Cerebellar nuclear complex (tissue), 1 donor: Measurements from ENCODE around the gene ZNF286A.
"Not testable (repeated sequence)": the region's sequence is repeated elsewhere in the genome, so short reads cannot be mapped to it uniquely, and the experiment has no call there.

Source experiments
- DNase-seq, 2 experiments: peaks; one replicate each; lab custom pipeline; 2025; lab: John Stamatoyannopoulos, UW

Gene ZNF286A

DNA sequence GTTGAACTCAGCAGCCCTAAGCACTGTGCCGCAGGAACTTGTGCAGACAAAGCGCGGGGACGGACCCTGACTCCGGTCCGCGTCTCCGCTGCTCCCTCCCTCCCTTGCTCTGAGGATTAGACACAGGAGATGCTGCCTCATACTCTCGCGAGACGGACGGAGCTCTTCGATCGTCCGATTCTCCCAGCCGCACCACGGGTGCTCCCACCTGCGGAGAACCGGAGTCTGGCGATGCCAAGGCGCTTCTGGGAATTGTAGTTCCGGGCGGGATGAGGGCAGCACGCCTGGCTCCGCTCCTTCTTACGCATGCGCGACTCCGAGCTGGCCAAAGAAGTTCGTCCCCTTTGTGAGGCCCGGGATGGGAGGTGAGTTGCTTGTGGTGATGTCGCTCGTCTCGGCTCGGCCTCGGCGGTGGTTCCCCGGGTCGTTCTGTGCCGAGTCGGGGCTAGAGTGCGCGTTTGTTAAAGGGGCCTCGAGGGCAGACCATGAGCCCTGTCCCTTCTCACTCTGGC is at the start of gene ZNF286A:
TSS of gene ZNF286A (plus strand) at position 340 of the 512 bp plus-strand sequence. CDS start 578 bp downstream, outside the sequence.
- peak; percentile 100 for DNase-seq

DNA sequence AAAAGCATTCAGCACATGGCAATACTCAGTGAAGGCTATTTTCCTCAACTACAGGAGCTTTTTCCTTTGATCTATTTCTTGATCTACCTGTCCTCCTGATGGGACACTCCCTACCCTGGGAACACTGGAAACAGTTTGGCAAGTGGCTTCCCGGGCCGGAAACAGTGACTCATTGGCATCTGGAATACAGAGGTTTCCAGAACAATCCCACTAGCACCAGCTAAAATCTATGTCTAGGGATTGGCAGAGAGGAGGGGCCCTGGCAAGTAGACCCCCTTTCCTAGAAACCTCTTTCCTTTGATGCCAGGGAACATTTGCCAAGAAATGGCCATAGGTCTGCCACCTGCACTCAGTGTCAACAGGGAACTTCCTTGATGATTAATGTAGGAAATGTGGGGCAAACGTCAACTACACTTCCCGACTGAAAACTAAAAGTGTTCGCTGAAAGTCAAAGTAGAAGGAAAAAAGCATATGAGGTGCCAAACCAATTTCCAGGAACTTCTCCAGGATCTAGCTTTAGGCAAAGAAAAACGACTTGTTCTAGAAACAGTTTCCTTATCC is 49.6 kb upstream of the ZNF286A start:
- no peak for DNase-seq

DNA sequence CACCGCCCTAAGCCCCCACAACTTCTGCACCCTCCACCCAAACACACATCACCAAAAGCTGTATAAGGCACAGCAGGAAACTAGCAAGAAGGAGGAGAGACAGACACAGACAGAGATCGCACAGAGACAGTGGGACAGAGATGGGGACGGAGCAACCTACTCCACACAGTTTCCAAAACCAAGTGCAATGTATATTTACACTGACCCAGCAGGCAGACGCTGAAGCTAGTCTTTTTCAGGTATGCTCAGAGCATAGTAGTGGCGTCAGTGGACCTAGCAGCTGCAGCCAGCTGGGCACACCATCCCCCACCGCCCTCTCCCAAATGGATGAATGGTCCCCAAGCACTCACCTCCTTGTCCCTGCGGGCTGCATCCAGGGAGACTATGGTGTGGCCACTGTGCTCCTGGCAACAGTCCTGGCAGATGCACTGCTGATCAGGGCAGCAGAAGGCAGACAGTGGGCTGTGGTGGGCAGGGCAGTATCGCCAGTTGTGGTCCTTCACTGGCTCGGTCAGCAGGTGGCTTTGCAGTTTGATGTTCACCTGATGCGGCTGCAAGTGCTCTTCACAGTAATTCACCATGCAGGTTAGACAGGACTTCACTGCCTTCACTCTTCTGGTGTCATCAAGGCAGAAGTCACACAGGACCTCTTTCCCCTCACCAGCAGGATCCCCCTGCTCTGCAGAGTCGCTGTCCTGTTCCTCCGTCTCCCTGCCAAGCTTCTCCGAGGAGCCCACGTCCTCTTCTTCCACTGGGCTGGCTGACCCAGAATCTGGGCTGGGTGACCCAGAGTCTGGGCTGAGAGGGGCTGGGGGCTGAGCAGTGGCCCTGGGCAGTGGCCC is 48.6 kb upstream of the ZNF286A start:
- no peak for DNase-seq

- DNase-seq, result no peak
Observed at GRCh38 chr17:15651583-15652110, 47.9 kb upstream of the ZNF286A start.

DNA sequence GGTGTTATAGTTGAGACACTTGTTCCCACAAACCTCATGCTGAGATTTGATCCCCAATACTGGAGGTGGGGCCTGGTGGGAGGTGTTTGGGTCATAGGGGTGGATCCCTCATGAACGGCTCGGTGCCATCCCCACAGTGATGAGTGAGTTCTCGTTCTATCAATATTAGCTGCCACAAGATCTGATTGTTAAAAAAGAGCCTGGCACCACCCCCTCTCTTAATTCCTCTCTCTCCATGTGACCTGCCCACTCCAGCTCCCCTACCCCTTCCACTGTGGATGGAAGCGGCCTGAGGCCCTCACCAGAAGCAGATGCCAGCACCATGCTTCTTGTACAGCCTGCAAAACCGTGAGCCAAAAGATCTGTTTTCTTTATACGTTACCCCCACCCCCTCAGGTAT is 46.6 kb upstream of the ZNF286A start:
- no peak for DNase-seq

DNA sequence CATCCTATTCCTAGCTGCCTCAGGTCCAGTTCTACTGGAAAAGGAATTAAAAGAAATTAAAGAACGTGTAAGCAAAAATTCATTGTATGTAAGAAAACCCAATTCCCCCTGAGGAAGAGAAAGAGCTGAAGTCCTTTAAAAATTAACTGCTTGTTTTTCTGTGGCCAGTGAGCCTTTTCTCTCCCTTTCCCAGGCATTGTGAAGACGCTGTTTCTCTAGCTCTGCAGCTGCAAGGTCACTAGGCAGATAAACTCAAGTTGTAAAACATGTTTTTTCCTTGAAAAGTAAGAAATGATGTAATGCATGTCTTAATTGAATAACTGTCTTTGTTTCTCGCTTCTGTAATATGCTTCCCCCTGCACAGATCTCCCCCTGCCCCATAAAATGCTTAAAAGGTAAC is 45.2 kb upstream of the ZNF286A start:
- not testable (repeated sequence) for DNase-seq

DNA sequence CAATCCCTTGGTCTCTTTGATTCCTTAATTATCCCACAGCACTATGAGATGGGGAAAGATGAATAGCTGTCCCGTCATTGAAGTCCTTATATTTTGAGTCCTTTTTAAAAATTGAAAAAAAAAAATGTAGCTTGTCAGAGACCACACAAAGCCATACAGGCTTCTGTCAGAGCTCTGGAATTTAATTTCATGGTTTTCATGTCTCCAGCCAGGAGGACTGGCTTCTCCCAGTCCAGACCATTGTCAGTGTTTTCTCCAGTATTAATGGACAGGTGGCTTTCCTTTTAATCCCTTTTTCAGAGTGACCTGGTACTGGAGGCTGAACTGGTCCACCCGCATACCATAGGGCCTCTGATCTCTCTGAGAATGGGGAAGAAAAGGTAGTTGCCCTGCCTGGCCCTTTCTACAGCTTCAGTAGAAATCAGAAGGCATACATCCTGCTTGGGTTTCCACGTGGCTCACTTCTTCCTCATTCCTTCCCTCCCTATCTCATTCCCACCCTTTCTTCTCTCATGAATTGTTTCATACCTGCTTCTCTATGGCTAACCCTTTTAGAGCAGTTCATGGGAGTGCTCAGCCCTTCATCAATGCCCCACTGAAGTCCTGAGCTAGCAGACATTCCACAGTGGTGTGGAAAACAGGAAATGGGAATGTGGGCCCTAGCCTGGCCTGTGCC is 44.5 kb upstream of the ZNF286A start:
- no peak for DNase-seq

- no peak for DNase-seq
Observed at GRCh38 chr17:15657868-15658267, 41.7 kb upstream of the ZNF286A start.

GRCh38 chr17:15658296-15658695 is 41.3 kb upstream of the ZNF286A start:
- no peak for DNase-seq

GRCh38 chr17:15659236-15659635 is 40.3 kb upstream of the ZNF286A start:
- DNase-seq, result no peak

DNA sequence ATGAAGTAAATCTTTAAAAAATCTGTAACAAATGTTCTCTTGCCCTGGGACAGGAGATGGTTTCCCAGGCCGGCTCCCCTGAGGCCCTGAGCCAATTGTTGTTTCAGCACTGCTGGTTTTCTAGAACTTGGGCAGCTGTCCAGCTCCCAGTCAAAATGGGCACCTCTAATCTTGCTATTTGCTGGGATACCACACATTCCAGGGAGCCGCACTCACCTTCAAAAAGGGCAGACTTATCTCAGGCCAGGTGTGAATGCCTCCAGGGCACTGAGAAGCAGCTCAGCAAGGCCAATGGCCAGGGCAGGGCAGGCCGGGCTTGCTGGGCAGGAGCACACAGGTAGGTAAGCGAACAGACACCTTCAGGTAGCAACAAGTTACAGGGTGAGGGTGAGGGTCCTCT is 39.9 kb upstream of the ZNF286A start:
- no peak for DNase-seq

- no peak for DNase-seq
Observed at GRCh38 chr17:15660077-15660476, 39.5 kb upstream of the ZNF286A start.

- no peak for DNase-seq
Observed at GRCh38 chr17:15662681-15663080, 36.9 kb upstream of the ZNF286A start.

- DNase-seq, result no peak
Observed at GRCh38 chr17:15663176-15663575, 36.4 kb upstream of the ZNF286A start.

- no peak for DNase-seq
Observed at GRCh38 chr17:15663691-15664090, 35.9 kb upstream of the ZNF286A start.

GRCh38 chr17:15669526-15669925 is 30.0 kb upstream of the ZNF286A start:
- DNase-seq, result not testable (repeated sequence)

GRCh38 chr17:15674640-15675039 is 24.9 kb upstream of the ZNF286A start:
- DNase-seq, result not testable (repeated sequence)

DNA sequence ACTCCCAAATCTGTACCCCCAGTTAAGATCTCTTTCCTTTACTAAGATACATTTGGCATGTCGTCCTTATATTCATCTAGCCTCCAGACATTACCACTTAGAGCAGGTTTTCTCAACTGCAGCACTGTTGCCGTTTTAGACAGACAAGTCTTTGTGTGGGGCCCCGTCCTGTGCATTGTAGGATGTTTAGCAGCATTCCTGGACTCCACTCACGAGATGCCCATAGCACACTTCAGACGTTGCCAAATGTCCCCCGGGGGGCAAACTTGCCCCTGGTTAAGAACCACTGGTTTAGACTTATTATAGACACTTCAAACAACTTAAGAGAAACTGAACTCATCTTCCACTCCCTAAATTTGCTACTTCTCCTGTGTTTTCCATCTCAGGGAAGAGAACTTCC is 23.6 kb upstream of the ZNF286A start:
- not testable (repeated sequence) for DNase-seq

DNA sequence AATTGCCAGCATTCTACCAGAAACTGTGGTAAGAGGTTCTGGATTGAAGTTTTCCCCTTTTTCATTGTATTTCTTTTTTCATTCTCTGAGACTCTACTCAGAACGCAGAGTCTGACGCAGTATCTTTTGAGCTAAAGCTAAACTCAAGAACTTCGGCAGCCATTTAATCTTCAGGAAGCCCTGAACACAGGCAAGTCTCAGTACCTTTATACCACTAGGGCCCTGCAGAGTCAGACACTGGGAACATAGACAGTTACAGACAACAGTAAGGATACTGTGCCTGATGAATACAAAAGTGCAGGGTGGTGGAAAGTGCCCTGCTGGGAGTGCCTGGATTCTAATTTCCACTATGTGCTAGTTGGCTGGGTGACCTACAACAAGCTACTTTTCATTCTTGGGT is 16.4 kb upstream of the ZNF286A start:
- DNase-seq, result not testable (repeated sequence)

DNA sequence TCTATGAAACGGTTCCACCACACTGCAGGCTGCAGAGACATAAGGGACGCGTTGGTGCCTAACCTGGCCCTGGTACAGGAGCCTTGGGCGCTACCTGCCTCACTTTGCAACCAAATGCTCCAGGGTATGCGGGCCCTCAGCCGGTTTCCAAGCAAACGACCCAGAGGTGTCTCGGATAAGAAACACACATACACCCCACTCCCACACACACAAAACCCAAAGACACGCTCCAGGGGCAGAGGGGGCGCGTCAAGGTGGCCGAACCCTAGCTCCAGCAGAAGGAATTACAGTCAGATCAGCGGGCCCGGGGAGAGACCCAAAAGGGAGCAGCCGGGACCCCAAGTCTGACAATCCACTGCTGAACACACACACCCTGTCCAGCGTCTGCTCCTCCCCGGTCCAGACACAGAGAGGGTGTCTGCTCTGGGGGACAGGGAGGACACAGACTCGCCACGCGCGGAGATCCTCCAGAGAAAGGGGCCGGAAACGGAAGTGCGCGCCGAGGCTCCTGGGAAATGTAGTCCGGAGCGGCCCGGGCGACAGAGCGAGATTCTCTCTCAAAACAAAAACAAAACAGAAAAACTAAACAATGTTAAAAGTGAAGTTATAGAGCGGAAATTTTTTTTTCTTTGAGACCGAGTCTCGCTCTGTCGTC is 15.6 kb upstream of the ZNF286A start, which contains the start of gene TRIM16:
TSS of gene TRIM16 (minus strand) at position 488 of the 655 bp plus-strand sequence. CDS start 32,702 bp downstream, outside the sequence.
- peak in 1 of 2 experiments; percentile 31 for DNase-seq

GRCh38 chr17:15687494-15687893 is 12.1 kb upstream of the ZNF286A start:
- DNase-seq, result not testable (repeated sequence)

- not testable (repeated sequence) for DNase-seq
Observed at GRCh38 chr17:15698967-15699366, 585 bp upstream of the ZNF286A start.
